Measurements from ENCODE around the gene SH2D5.

The SH2D5 gene

DNA sequence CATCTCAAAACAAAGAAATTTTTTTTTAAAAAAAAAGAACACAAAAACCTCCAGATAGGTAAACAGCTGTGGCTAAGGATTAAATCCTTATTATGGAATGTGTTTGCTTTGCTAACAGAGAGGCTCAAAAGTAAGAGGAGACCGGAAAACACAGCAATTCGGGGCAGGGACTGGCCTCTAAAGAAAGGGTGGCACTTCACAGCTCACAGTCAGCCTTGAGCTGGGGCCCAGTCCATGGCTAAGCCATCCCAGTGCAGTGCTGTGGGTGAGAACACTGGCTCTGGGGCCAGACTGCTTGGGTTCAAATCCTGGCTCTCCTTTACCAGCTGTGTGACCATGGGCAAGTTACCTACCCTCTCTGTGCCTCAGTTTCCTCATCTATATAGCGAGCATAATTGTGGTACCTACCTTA lies 42.9 kb downstream of the SH2D5 start:
- ChIA-PET CTCF (interaction anchor here (0.5 kb wide), 1 partner anchor 20 kb away, joined by 3 read pairs; no protein-coding TSS in a partner anchor), POLR2A (ENCODE audit: low non-redundant PET) (no interaction called here)
- DNase-seq (ENCODE audit: low spot score) = no peak
- TF ChIP-seq, protein P1, sequence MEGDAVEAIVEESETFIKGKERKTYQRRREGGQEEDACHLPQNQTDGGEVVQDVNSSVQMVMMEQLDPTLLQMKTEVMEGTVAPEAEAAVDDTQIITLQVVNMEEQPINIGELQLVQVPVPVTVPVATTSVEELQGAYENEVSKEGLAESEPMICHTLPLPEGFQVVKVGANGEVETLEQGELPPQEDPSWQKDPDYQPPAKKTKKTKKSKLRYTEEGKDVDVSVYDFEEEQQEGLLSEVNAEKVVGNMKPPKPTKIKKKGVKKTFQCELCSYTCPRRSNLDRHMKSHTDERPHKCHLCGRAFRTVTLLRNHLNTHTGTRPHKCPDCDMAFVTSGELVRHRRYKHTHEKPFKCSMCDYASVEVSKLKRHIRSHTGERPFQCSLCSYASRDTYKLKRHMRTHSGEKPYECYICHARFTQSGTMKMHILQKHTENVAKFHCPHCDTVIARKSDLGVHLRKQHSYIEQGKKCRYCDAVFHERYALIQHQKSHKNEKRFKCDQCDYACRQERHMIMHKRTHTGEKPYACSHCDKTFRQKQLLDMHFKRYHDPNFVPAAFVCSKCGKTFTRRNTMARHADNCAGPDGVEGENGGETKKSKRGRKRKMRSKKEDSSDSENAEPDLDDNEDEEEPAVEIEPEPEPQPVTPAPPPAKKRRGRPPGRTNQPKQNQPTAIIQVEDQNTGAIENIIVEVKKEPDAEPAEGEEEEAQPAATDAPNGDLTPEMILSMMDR (conservative IDR thresholded peaks at IDR 0.05; ENCODE audit: low read depth) = no peak
- H3K27ac ChIP-seq = no peak overlapping the region

DNA sequence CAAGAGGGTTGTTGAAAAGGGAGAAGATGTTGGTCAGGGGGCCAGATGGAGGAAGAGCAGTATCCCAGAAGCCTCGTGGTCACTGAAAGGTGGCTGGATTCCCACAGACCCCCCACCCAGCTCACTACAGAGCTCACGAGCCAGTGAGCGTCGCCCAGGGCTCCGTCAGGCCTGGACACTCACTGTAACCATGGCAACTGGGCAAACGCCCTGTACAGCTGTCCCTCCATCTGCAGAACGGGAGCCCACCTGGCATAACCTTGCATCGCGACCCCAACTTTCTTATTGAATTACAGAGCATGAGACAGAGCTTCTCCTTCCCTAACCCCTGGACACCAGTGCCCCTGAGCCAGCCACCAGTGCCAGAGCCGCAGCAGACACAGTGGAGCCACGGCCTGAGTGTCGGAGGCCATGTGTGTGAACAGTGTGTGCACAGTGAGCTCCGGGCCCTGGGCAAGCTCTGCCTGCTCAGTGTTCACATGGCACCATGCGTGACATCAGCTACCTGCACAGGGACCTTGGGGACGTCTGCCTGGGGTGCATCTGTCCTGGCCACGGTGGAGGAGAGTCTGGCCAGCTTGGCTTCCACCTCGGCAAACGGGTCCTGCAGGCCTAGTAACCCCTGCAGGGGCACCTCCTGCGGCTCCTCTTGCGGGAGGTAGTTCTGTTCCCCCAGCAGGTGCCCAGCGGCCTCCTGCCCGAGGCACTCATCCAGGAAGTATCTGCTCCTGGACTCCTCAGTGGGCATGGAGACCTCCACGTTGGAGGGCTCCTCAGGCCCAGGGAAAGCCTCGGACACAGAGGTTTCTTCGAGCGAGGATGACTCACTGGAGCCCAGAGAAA lies 45.4 kb downstream of the SH2D5 start:
- ChIA-PET CTCF (interaction anchor here (0.6 kb wide), 1 partner anchor 211 kb away, joined by 3 read pairs; no protein-coding TSS in a partner anchor), POLR2A (ENCODE audit: low non-redundant PET) (no interaction called here)
- no peak overlapping the region for H3K27ac ChIP-seq
- no peak for DNase-seq (ENCODE audit: low spot score)
- TF ChIP-seq, protein P1 (conservative IDR thresholded peaks at IDR 0.05; ENCODE audit: low read depth) = no peak

- ChIA-PET POLR2A (ENCODE audit: low non-redundant PET) (no interaction called here), CTCF (no interaction called here)
- no peak for DNase-seq (ENCODE audit: low spot score)
- H3K27ac ChIP-seq = no peak overlapping the region
- TF ChIP-seq, protein P1 (conservative IDR thresholded peaks at IDR 0.05; ENCODE audit: low read depth) = no peak
Measured at GRCh38 chr1:20685741-20686140, 46.8 kb downstream of the SH2D5 start.

DNA sequence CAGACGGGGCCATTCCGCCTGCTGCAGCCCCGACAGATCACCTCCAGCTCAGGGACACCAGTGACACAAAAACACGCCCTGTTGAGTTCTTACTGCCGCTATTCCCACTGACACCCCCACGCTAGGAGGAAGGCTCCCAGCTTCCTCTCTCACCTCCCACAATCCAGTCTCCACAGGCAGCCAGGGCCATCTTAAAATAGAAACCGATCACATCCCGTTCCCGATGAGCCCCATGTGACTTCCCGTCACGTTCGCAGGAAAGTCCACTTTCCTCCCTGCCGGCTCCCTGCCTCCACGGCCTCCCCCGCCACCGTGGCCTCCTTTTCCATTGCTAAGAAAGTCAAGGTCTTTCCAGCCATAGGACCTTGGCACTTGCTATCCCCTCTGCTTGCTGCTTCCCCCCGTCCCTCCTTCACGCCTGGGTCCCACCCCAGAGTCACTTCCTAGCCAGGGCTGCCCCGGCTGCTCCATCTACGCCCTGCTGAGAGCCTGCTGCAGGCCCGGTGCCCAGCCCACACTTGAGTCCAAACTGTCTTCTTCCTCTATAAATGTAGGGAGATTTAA lies 47.3 kb downstream of the SH2D5 start:
- TF ChIP-seq, protein P1 (conservative IDR thresholded peaks at IDR 0.05; ENCODE audit: low read depth) = no peak
- CTCF ChIA-PET = no interaction called here
- POLR2A ChIA-PET (ENCODE audit: low non-redundant PET) = no interaction called here

GRCh38 chr1:20684651-20685050 lies 47.9 kb downstream of the SH2D5 start:
- TF ChIP-seq, protein P1 (conservative IDR thresholded peaks at IDR 0.05; ENCODE audit: low read depth) = no peak

More for the DNA sequence above, 47.3 kb downstream of the SH2D5 start:
- H3K27ac ChIP-seq = no peak overlapping the region
- no peak for DNase-seq (ENCODE audit: low spot score)

GRCh38 chr1:20684050-20684620 lies 48.4 kb downstream of the SH2D5 start:
- TF ChIP-seq, protein P1 (conservative IDR thresholded peaks at IDR 0.05; ENCODE audit: low read depth) = no peak
- no peak for DNase-seq (ENCODE audit: low spot score)
- POLR2A ChIA-PET (ENCODE audit: low non-redundant PET) = no interaction called here
- H3K27ac ChIP-seq = no peak overlapping the region
- CTCF ChIA-PET = no interaction called here

More at GRCh38 chr1:20684651-20685050, 47.9 kb downstream of the SH2D5 start:
- no peak overlapping the region for H3K27ac ChIP-seq
- POLR2A ChIA-PET (ENCODE audit: low non-redundant PET) = no interaction called here
- no peak for DNase-seq (ENCODE audit: low spot score)
- CTCF ChIA-PET = no interaction called here

Data from RWPE1 (cell line).